ENCODE measurements around the gene SEMA4B. TPM values are rescaled to one million over a fixed set of nuclear protein-coding genes. Genes with fewer than 3 reads are reported as not detected.
A peak's percentile ranks its signal among the peaks of the same experiment; 100 is the strongest.

The SEMA4B gene
- total and polyA plus RNA-seq, 9 of the 15 experiments (the other 6 are each of a cell fraction or from before 2014, with no cell fraction given) = 1.3 to 33.6 (median 11.0) TPM

DNA sequence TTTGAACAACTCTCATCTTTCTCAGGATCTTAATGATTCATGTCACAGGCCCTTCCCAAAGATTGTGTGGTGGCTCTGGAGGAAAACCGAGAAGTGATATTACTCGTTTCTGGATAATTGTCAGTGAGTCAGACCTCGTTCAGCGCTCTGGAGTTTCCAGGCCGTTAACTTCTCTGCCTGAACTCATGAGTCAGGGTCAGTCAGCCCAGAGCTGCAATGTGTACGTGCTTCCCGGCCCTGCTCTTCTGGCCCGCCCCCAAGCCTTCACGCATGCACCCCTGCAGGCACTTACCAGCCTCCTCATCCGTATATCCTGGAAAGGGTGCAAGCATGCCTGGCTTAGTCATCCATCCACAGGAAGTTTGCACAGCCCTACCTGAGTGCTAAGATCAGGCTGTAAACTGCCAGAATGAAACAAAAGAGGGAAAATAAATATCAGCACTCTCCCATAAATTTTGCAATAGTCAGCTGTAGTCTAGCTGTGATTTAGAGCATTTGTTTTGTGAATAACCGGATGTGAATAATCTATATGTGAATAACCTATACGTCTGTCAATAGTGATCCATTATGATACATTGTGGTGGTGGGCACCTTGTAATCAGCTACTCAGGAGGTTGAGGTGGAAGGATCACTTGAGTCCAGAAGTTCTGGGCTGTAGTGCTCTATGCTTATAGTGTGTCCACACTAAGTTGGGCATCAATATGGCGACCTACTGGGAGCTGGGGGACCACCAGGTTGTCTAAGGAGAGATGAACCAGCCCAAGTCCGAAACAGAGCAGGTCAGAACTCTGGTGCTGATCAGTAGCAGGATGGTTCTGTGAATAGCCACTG lies 35.3 kb upstream of the SEMA4B start:
- peak overlapping the region; percentile 86 for H2AFZ ChIP-seq (ENCODE audit: low read depth, low read length)
- H4K20me1 ChIP-seq (replicated peaks; ENCODE audit: control insufficient read depth, insufficient read depth, low read length) = no peaks in the 10 kb centered on the region
- peak overlapping the region; percentile 6 to 65; a peak in 2 of 4 replicates for H3K9ac ChIP-seq (ENCODE audit: insufficient read depth in 1 of 2, low read depth in 2 of 2, low read length in 2 of 2)
- WGBS (ENCODE audit: insufficient coverage, low coverage, missing lambda C conversion rate) = 19% methylated on average over 14 of the region's 14 CpGs
- H3K27ac ChIP-seq (ENCODE audit: extremely low read depth, low read depth, low read length) = peak overlapping the region; percentile 76
- DNase-seq (ENCODE audit: extremely low read depth in 1 of 4, low spot score in 3 of 4) (peak; percentile 73 to 94 (median 78)), ATAC-seq (peak; percentile 94), FAIRE-seq (peak; percentile 92)
- H3K4me1 ChIP-seq (replicated peaks in 1 of 2; ENCODE audit: control insufficient read depth in 2 of 2, insufficient read depth in 2 of 2, low read length in 2 of 2) = peaks cover 16 to 34% of the 10 kb centered on the region in 2 experiments
- intact Hi-C loops (cut with micrococcal nuclease) (no loop called here), in situ Hi-C loops (cut with MboI) (no loop called here)
- ChIA-PET CTCF (ENCODE audit: low intra/inter-chr PET ratio) (no interaction called here), POLR2A (interaction anchor here (0.7 to 0.9 kb wide), 2 partner anchors 35 to 127 kb away, joined by 3 read pairs; partner anchors contain the start of gene SEMA4B)
- no peaks in the 10 kb centered on the region for H3K9me1 ChIP-seq (ENCODE audit: control insufficient read depth, insufficient read depth, low read length)
- no peaks in the 10 kb centered on the region for H3K79me2 ChIP-seq (ENCODE audit: control insufficient read depth, insufficient read depth, low read length)
- peaks cover 5% of the 10 kb centered on the region; the same call in 1 of the 2 replicates for H3K9me3 ChIP-seq (replicated peaks; ENCODE audit: control insufficient read depth, insufficient read depth, low read depth, low read length)
- H3K4me3 ChIP-seq = no peak overlapping the region
- H3K27me3 ChIP-seq (ENCODE audit: control insufficient read depth in 2 of 2, insufficient read depth in 2 of 2, low read length in 2 of 2) = no peaks in the 10 kb centered on the region
- peak overlapping the region; percentile 59 for H3K4me2 ChIP-seq (ENCODE audit: insufficient read depth, low read length)
- BruUV-seq (replicated peaks) = no TSS peak
- H3K36me3 ChIP-seq (ENCODE audit: control insufficient read depth, insufficient read depth, low read length) = no peaks in the 10 kb centered on the region
- TF ChIP-seq DPF2 (IDR thresholded peaks at IDR 0.05) (peak; percentile 84), SMARCB1 (IDR thresholded peaks at IDR 0.05; ENCODE audit: insufficient read length, low read depth) (no peak), ARID1B (IDR thresholded peaks at IDR 0.05) (peak; percentile 82), SOX6 (IDR thresholded peaks at IDR 0.05) (peak; percentile 64), HDAC1 (IDR thresholded peaks at IDR 0.05) (peak in 1 of 2 experiments; percentile 61; a peak in 2 of 4 replicates), CBFB (CRISPR knock-in tag; IDR thresholded peaks at IDR 0.05) (no peak), ESRRB (CRISPR knock-in tag; IDR thresholded peaks at IDR 0.05; ENCODE audit: borderline replicate concordance) (no peak), TARDBP (IDR thresholded peaks at IDR 0.05) (peak; percentile 62; the same call in 1 of the 2 replicates), SRF (CRISPR knock-in tag; IDR thresholded peaks at IDR 0.05) (peak in 1 of 2 experiments; percentile 40; a peak in 1 of 4 replicates), ZZZ3 (IDR thresholded peaks at IDR 0.05) (no peak), TRIM28 (IDR thresholded peaks at IDR 0.05) (0 out of 2 replicates have a peak, but pooled peaks have one; percentile 22), GABPB1 (CRISPR knock-in tag; IDR thresholded peaks at IDR 0.05) (peak; percentile 41; the same call in 1 of the 2 replicates), EGR1 (conservative IDR thresholded peaks at IDR 0.05) (0 out of 2 replicates have a peak, but pooled peaks have one; percentile 28), MAFF (IDR thresholded peaks at IDR 0.05; ENCODE audit: low read length) (peak; percentile 40; the same call in 1 of the 2 replicates), MCM5 (IDR thresholded peaks at IDR 0.05; ENCODE audit: low read depth) (no peak), MTA3 (IDR thresholded peaks at IDR 0.05; ENCODE audit: borderline replicate concordance) (peak; percentile 63; the same call in 1 of the 2 replicates), NFE2 (IDR thresholded peaks at IDR 0.05; ENCODE audit: low read depth) (peak; percentile 68), MAFG (tag; conservative IDR thresholded peaks at IDR 0.05) (peak; percentile 31)
- TF ChIP-seq, protein P1, sequence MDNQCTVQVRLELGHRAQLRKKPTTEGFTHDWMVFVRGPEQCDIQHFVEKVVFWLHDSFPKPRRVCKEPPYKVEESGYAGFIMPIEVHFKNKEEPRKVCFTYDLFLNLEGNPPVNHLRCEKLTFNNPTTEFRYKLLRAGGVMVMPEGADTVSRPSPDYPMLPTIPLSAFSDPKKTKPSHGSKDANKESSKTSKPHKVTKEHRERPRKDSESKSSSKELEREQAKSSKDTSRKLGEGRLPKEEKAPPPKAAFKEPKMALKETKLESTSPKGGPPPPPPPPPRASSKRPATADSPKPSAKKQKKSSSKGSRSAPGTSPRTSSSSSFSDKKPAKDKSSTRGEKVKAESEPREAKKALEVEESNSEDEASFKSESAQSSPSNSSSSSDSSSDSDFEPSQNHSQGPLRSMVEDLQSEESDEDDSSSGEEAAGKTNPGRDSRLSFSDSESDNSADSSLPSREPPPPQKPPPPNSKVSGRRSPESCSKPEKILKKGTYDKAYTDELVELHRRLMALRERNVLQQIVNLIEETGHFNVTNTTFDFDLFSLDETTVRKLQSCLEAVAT (IDR thresholded peaks at IDR 0.05) = peak in 1 of 2 experiments; percentile 73; a peak in 2 of 4 replicates
- TF ChIP-seq, protein P2, sequence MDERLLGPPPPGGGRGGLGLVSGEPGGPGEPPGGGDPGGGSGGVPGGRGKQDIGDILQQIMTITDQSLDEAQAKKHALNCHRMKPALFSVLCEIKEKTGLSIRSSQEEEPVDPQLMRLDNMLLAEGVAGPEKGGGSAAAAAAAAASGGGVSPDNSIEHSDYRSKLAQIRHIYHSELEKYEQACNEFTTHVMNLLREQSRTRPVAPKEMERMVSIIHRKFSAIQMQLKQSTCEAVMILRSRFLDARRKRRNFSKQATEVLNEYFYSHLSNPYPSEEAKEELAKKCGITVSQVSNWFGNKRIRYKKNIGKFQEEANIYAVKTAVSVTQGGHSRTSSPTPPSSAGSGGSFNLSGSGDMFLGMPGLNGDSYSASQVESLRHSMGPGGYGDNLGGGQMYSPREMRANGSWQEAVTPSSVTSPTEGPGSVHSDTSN (CRISPR knock-in tag; IDR thresholded peaks at IDR 0.05; ENCODE audit: low read depth) = no peak
- TF ChIP-seq, protein P2 (tag; conservative IDR thresholded peaks at IDR 0.05; ENCODE audit: low read depth) = no peak
